Gastroesophageal sphincter (tissue), 3 donors: ENCODE measurements around the gene CIRBP.

Experiments used
- POLR2A ChIP-seq, 2 donors: fragments of 450-650 bp; IDR thresholded peaks; one replicate each; pipeline ENCODE4 v1.6.1; 2017; ENCODE audit warnings: antibody characterized with exemption in 2 of 2, mild to moderate bottlenecking in 2 of 2, moderate library complexity in 1 of 2
- POLR2AphosphoS5 ChIP-seq: sonication (generic); formaldehyde crosslinking; IDR thresholded peaks from one replicate; pipeline ENCODE4 v1.6.1; 2017; ENCODE audit warnings: antibody characterized with exemption
- TF ChIP-seq, protein P1 (sequence below), 4 experiments: fragments of 200-600 bp in 2 of 4; fragments of 450-650 bp in 2 of 4; sonication (generic) in 1 of 4; IDR thresholded peaks; one replicate each; pipeline ENCODE4 v1.5.1; 2017 to 2019; ENCODE audit warnings: antibody characterized with exemption in 4 of 4, mild to moderate bottlenecking in 2 of 4, moderate library complexity in 2 of 4

DNA sequence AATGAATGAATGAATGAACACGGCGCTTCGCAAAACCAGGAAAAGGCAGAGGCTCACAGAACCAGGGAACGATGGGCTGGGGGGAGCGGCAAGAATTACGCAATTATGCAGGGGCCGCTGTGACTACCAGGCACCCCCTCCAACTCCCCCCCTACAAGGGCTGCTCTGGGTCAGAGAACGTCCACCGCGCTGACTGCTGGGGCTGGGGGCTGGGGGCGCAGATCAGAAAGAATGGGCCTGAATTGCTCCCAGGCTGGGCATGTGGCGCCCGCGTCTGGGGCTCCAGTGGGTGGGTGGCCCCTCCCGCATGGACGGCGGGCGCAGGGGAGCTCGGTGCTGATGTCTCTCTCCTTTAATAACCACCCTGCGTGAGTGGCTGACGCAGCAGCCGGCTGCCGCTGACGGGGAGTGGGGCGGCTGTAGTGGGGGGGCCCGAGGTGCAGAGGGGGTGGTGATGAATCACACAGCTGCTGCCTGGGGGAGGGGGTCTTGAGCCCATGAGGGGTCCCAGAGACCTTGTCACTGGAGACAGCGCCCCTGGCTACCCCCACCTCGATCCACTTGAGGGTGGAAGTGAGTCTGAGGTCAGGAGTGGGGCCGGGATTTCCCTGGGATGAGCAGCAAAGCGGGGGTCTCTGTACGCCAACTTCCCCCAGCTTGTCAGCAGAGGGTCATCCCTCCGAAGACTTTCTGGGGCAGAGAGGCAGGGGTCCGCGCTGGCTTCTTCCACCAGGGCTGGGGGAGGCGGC is 1.5 kb upstream of the CIRBP start:
- TF ChIP-seq, protein P1, sequence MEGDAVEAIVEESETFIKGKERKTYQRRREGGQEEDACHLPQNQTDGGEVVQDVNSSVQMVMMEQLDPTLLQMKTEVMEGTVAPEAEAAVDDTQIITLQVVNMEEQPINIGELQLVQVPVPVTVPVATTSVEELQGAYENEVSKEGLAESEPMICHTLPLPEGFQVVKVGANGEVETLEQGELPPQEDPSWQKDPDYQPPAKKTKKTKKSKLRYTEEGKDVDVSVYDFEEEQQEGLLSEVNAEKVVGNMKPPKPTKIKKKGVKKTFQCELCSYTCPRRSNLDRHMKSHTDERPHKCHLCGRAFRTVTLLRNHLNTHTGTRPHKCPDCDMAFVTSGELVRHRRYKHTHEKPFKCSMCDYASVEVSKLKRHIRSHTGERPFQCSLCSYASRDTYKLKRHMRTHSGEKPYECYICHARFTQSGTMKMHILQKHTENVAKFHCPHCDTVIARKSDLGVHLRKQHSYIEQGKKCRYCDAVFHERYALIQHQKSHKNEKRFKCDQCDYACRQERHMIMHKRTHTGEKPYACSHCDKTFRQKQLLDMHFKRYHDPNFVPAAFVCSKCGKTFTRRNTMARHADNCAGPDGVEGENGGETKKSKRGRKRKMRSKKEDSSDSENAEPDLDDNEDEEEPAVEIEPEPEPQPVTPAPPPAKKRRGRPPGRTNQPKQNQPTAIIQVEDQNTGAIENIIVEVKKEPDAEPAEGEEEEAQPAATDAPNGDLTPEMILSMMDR (IDR thresholded peaks at IDR 0.05) = no peak
- TF ChIP-seq POLR2A (IDR thresholded peaks at IDR 0.05) = no peak
- TF ChIP-seq POLR2AphosphoS5 = no peak
